NCI-H69 (cell line): Measurements from ENCODE around the gene OXTR.
A peak's percentile ranks its signal among the peaks of the same experiment; 100 is the strongest.
"Not testable (repeated sequence)": the region's sequence is repeated elsewhere in the genome, so short reads cannot be mapped to it uniquely, and the experiment has no call there.

Experiments used
- DNase-seq: peaks from one replicate; lab custom pipeline; 2025; lab: John Stamatoyannopoulos, UW

The OXTR gene

DNA sequence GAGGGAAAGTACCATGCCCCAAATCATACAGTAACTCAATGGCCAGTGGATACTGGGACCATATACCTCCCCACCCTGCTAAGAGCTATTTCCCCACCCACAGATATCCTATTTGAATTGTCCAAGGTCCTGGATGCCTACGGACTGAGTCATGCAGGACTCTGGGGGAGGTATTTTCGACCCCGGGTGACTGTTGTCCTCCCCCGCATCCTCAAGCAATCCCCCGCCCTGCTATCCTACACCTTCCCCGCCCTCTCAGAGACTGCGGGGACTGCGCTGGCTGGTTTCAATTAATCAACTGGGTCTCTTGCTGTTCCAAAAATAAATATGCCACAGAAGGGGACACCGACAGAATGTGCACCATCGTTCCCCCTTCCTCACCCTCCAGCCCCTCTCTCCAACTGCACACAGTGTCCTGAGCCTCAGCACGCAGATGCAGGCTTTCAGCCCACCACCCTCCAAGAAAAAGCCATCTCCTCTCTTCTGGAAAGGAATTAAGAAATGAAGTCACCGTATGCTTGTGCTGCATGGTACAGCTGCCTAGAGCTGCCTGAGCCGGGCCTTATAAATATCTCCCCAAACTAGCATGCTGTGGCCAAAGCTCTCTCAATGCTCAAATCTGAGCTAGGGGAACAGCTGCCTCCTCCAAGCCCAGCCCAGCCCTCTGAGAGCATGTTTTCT lies 27.7 kb downstream of the OXTR start:
- no peak for DNase-seq

DNA sequence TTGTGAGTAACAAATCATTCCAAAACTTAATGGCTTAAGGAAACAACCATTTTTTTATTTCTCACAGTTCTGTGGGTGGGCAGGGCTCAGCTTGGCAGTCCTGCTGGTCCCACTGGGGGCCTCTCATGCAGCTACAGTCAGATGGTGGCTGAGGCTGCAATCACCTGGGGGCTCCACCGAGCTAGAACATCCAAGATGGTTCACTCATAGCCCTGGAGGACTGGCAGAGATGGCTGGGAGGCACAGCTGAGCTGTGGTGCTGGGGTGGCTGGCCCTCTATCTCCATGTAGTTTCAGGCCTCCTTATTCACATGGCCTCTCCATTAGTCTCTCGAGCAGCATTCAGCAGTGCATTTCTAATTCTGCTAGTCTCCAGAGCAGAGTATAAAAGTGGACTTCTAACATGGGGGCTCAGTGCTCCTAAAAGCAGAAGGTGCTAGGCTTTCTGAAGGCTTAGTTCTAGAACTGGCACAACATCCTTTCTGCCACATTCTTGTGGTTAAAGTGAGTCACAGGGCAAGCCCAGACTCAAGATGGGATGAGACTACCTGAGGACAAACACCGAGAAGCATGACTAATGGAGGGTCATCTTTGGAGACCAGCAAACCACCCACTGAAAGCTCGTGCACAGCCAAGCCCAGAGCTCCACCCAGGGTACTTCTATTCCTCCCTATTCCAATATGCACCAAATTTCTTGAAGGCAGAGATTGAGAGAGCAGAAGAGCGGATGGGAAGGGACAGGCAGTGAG lies 29.5 kb downstream of the OXTR start:
- no peak for DNase-seq

DNA sequence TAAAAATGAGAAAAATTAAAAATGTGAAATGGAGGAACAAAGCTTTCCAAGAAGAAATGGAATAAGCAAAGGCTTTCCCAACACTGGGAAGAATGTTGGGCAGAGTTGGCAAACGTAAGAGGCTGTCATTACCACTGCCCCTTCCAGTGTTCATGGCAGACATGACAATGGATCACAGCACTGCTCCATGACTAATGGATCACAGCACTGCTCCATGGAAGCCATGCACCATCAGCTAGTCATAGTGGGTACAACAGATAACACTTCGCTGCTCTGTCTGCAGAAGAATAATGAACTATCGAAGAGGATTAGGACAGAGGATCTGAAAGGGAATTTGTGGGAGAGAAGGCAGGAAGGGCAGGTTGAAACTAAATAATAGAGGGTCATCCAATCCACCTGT lies 30.8 kb downstream of the OXTR start:
- DNase-seq: no peak

DNA sequence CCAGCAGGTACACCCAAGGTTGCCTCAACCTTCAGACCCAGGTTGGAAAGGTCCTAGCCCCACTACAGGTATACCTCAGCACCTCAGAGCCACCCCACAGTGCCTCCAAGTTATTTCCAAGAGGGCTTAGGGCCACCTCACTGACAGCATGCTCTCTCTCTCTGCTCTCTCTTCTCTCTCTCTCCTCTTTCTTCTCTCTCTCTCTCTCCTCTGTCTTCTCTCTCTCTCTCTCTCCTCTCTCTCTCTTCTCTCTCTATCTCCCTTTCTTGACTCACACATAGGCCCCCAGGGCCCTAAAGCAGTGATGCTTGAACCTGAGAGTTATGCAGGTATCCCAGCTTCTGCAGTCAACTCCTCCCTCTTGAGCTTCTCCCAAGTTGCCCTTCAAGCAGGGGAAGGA lies 31.6 kb downstream of the OXTR start:
- DNase-seq: no peak

DNA sequence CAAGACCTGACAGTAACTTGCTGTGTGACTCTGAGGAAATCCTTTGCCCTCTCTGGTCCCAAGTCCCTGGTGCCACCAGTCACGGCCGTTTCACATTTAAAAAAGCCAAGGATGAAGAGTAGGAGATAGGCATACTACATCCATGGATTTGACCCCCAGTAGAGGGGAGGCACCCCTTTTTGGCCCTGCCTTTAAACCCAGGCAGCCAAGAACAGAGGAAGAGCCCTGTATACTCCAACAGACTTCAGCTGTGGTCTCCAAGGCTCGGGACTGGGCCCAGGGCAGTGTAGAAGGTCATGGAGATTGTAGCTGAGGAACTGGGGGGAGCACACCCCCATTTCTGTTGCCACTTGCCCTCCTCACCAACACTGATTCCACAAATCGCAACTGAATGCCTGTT lies 32.1 kb downstream of the OXTR start:
- no peak for DNase-seq

DNA sequence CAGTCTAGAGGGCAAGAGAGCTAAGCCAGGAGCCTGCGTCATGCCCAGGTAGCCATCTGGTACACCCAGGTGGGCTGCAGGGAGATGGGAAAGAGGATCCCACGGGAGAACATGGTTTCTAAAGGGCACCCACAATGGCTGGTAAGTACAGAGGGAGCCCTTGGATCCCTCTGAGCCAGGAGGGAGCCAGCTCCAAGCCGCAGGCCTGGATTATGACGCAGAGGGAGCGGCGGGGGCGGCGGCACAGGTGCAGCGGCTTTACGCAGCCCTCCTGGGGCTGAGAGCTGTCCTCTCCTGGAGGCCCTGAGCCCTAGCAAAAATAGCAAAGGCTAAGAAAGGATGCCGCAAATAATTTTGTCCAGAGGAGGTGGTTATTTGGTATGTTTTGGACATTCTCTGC lies 33.0 kb downstream of the OXTR start:
- no peak for DNase-seq

DNA sequence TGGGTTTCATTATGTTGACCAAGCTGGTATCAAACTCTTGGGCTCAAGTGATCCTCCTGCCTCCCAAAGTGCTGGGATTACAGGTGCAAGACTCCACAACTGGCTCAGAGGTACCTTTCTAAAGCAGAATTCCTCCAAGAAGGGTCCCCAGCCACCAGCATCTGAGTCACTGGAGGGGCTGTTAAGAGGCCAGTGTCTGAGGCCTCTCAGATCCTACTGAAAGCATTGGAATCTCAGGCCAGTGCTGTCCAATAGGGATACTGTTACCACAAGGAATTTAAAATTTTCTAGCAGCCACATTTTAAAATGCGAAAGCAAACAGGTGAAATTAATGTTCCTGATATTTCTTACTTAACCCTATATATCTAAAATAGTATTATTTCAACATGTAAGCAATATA lies 34.5 kb downstream of the OXTR start:
- no peak for DNase-seq

DNA sequence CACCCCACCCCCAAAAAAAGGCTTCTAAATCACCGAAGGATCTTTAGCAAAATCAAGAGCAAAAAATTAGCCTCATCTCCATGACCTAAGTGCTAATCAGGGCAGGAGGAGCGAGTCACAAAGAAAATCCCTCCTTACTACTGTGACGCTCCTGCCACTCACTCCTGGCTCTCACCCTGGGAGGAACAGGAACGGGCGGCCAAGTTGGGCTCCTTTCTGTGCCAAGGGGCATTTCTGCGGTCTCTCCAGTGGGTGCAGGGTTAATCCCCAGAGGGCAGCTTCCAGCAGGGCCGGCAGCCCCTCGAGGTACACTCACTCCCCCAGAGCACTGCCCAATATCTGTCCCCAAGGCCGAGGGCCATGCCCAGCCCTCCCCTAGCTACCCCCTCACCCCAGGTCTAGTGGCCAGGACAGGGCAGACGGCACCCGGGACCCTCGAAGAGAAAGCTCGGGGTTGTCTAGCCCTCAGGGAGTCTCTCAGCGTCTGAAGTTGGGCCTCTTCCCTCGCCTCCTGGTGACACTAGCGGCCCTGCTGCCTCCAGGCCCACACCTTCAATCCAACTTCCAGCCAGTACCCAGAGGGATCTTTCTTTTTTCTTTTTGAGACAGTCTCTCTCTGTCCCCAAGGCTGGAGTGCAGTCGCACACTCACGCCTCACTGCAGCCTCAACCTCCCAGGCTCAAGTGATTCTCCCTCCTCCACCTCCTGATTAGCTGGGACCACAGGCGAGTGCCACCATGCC lies 35.1 kb downstream of the OXTR start:
- DNase-seq: no peak

DNA sequence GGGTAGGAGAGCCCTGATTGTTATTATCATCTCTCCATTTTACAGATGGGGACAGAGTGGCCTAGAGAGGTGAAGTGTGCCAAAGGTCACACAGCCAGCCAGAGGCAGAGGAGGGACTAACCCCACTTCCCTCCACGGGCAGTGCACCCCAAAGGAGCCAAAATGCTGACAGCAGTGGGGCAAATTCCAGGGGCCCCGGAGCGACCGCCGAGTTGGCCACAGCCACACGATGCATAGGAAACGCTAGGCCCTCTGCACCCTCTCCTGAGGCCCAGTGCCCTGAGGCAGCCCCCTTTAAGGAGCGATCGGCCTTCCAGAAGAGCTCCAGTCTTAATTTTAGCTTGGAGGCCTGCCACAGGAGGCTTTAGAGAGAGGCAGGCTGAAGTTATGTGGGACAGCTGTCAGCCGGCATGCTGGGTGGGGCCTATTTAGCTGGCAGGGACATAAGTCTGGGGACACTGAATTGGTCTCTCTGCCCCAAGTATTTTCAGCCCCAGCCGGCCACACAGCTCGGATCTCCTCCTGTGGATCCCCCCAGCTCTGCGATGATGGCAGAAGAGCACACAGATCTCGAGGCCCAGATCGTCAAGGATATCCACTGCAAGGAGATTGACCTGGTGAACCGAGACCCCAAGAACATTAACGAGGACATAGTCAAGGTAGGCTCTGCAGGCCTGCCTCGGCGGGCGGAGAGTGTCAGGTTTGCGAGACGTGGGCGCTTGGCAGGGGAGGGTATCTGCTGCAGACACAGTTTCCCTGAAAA lies 35.9 kb downstream of the OXTR start, which contains the start of gene CAV3:
Gene CAV3 (plus strand): TSS at position 471 of the 763 bp plus-strand sequence. CDS start 75 bp downstream, at position 546.
- no peak for DNase-seq

DNA sequence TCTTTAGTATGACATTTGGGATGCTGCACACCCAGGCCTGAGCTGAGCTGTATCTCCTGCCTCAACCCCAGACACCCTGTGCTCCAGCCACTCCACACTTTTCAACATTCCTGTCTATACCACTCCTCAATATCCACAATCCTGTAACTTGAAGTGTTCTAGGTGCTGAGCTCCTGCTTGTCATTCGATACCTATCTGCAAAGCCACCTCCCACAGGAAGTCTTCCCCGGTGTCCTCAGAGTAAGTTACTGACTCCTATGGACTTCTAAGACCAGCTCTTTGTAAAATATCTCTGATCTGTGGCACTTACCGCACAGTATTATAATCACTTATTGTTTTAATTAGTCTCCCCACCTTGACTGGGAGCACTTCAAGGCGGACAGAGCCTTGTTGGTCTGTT lies 37.0 kb downstream of the OXTR start:
- no peak for DNase-seq

DNA sequence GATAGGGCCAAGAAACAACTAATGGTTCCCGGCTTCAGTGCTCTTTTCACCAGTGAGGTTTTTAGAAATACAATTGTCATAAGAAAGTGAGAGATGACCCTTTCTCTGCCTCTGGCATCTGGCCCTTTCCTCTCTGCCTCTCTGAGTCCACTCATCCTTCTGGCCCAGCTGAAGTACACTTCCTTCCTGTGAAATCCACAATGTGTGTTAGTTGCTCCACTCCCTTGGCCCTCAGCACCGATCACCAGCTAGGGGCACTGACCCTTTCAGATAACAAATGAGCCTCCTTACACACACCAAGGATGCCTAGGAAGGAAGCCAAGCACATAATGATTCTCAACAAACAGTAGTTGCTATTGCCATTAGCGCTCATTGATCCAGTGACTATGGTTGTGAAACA lies 38.8 kb downstream of the OXTR start:
- DNase-seq: no peak

DNA sequence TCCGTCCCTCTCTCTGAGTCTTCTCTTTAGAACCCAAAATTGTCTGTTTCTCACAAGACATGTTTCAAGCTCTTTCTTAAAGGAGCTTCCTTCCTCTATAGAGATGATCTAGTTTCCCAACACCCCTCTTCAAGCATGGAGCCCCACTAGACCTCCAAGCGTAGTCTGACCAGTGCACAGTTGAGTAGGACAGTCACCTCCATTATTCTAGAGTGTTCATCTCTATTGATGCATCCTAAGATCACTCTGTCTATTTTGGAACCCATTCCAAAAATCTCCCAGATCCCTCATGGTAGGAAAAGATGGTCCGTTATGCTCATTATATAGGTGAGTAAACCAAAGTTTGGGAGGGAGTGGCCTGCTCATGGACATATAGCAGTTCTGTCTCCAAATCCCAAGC lies 39.9 kb downstream of the OXTR start:
- no peak for DNase-seq

DNA sequence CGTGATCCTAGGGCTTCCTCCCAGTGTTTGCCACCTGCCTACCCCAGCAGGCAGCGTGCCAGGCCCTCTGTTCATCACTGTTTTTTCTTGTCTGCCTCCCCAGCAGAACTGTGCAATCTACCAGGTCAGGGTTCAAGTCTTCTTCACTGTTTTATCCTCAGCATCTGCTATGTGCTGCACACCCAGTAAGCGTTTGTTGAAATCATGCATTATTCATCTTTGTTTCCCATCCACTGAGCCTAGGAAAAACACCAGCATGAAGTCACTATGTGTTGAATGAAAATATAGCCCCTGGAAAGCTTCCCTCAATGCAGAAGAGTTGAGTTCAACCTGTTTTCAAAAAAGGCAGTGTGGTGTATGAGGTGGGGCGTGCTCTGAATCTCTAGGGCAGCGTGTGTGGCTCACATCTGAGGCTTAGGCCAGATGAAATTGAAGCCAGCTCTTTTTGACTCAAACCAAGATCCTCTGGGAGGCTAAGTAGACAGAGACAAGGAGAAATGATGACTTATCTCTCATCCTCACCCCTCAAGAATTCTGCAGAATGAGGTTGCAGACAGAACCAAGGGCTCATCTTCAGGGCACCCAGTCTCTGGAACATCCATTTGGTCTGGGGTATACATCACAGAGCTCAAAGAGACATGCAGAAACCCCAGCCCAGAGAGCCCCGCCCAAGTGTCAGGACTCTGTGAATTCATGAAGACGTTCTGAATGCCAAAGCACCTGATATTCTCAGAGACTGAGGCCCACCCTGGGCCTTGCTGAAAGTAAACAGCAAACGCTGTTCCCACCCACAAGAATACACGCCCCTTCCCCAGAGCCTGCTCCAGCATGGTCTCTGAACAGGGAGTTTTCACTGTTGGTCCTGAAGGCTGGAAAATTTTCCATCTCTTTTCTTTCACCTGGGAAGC lies 41.6 kb downstream of the OXTR start:
- peak; percentile 16 for DNase-seq

DNA sequence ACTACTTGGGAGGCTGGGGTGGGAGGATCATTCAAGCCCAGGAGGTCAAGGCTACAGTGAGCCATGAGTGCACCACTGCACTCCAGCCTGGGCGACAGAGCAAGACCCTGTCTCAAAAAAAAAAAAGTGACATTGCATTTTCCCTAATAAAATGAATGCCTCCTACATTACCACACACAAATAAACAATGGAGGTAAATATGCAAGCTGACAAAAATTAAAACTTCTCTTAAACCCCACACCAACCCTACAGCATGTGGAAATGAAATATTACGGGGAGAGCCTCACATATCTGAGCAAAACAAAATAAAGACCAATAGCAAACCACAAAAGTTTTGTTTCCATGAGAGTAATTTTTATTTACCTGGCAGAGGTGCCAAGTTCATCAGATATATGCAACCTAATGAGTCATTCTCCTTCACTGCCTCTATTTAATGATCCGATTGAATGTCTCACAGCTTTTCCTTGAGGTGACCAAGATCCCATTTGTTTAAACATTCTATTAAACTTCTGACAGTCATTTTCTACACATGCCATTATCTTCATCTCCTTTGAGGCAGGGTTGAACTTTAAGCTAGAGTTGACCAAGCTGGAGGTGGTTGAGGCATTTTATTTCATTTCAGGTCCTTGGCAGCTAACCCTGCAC lies 45.2 kb downstream of the OXTR start:
- DNase-seq: no peak

DNA sequence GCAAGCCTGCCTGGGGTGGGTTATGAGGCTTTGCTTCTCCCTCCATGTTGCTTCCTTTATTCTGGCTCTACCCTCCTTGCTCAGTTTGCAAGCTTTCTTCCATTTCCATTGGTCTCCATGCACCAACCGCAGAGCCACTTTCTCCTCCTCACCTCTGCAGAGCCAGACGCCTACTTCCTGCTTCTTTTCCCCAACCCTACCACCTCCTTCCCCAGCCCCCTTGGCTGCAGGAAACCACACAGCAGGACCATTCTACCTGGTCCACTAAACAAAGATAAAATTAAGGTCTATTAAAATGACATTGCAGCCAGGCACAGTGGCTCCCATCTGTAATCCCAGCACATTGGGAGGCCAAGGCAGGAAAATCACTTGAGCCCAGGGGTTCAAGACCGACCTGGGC lies 45.8 kb downstream of the OXTR start:
- DNase-seq: peak; percentile 15

DNA sequence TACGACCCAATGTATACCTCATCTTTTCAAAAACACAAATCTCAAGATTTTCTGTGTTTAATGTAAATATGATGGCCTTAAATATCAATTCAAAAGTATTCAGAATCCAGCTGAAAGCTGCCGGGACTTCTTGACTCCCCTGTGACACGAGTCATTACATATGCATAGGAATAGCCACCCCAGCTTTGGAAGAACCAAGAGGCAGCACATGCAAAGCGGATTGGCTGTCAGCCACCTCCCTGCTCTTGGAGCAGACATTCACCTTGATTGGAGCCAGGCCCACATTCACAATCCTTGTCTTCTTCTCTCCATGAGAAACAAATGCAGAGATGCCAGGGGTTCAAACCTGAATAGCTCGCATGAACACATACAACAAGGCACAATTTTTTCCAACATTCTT lies 46.6 kb downstream of the OXTR start:
- DNase-seq: no peak

DNA sequence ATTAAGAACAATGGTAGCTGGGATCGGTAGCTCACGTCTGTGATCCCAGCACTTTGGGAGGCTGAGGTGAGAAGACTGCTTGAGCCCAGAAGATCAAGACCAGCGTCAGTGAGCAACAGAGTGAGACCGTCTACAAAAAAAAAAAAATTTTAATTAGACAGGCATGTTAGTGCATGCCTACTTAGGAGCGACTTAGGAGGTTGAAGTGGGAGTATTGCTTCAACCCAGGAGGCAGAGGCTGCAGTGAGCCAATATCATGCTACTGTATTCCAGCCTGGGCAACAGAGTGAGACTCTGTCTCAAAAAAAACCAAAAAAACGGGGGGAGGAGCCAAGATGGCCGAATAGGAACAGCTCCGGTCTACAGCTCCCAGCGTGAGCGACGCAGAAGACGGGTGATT lies 53.7 kb downstream of the OXTR start:
- not testable (repeated sequence) for DNase-seq

DNA sequence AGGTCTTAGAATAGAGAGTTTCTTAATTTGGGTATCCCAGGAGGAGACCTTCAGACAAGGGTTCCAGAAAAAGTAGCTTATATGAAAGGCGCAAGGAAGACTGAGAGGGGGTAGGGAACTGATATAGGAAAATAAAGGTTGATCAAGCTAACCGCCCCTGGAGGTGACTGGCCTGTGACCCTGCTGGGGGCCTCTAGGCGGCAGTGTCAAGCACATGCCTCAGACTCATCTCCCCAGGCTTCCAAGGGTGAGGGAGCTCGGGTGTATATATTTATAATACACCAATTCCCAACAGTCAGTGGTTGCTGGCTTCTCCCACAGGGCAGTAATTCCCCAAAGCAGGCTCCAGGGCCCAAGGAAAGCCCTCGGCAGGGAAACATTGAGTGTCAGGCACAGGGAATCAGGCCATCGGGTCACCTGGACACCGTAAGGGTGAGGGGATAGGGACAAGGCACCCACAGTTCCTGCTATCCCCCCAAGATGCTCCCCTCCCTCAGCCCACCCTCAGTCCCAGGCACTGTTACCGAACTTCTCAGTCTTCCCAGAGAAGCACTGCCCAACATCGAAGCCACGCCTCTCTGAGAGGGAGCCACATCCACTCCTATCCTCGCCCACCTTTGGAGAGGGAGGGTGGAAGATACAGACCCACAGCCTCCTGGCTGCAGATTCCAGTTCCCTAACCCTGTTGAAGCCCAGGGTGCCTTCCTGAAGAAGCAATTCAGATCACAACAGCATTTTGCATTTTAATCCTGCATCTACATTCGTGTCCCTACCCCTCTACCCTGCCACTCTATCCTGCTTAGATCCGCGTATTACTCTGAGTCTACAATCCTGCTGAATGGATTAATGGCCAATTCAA lies 55.3 kb downstream of the OXTR start:
- no peak for DNase-seq

DNA sequence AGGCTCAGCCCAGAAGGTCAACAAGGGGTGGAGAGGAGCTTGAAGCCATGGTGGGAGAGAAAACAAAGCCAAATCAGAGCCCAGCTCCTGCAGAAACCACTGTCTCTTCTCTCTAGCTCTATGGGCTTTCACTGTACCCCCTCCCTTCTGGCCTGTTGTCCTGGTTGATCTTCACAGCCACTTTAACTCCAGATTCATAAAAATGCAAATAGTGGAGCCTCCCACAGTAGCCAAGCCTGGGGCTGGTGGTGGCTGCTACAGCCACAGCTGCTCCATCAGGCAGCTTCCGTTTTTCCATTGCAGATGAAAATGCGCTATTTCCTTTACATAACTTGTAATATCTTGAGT lies 56.5 kb downstream of the OXTR start:
- DNase-seq: no peak
